Panc1 (cell line): ENCODE measurements around the gene KPNA4. TPM values are rescaled to one million over a fixed set of nuclear protein-coding genes. Genes with fewer than 3 reads are reported as not detected.

ENCODE experiments used
- ATAC-seq: fragments of 200-7000 bp; cut with Tn5 transposase; 2 replicates; pipeline ENCODE4 v1.9.1; 2020; ENCODE audit warnings: mild to moderate bottlenecking, moderate library complexity
- BruUV-seq: library from RNA; stranded (reverse); fragments of 400-500 nt; replicated peaks from 2 replicates; lab custom pipeline; 2021; lab: Mats Ljungman, UMichigan
- CTCF ChIA-PET: fragments of 300-600 bp; sonication (Branson Sonifier 250); formaldehyde crosslinking; loops from one replicate; lab custom pipeline; 2022; ENCODE audit warnings: antibody characterized with exemption; lab: Charles Lee
- POLR2A ChIA-PET: fragments of 300-600 bp; sonication (Branson Sonifier 250); formaldehyde crosslinking; loops from one replicate; lab custom pipeline; 2022; ENCODE audit warnings: antibody characterized with exemption; lab: Charles Lee
- DNase-seq: peaks from one replicate; pipeline ENCODE4 v3.0.0-alpha.2; 2010; ENCODE audit warnings: low read depth, low spot score
- H3K27ac ChIP-seq: 2 replicates; pipeline ENCODE4 v1.5.1; 2011; ENCODE audit warnings: mild to moderate bottlenecking, low read length, inconsistent platforms
- H3K27me3 ChIP-seq: fragments of 200-500 bp; sonication (Bioruptor generic); 2 replicates; pipeline ENCODE4 v1.6.0; 2014; ENCODE audit warnings: low read length, inconsistent platforms; ENCODE audit not compliant: control insufficient read depth, insufficient read depth
- H3K36me3 ChIP-seq: fragments of 200-500 bp; sonication (Bioruptor generic); 2 replicates; pipeline ENCODE4 v1.5.1; 2014; ENCODE audit warnings: inconsistent platforms, mild to moderate bottlenecking, low read length, moderate library complexity; ENCODE audit not compliant: control insufficient read depth, insufficient read depth
- H3K4me1 ChIP-seq: 2 replicates; pipeline ENCODE4 v1.5.1; 2011; ENCODE audit warnings: inconsistent platforms, mild to moderate bottlenecking, low read length, moderate library complexity; ENCODE audit not compliant: control insufficient read depth, insufficient read depth
- H3K4me3 ChIP-seq, 2 experiments: 2 replicates each; pipeline ENCODE4 v1.5.1; 2011 to 2012; ENCODE audit warnings: low read depth in 2 of 2, low read length in 2 of 2, mild to moderate bottlenecking in 2 of 2, inconsistent platforms in 1 of 2, moderate library complexity in 1 of 2
- H3K9me3 ChIP-seq: fragments of 200-500 bp; sonication (Bioruptor generic); 2 replicates; pipeline ENCODE4 v1.5.1; 2014; ENCODE audit warnings: low read depth, mild to moderate bottlenecking, inconsistent platforms, low read length, moderate library complexity; ENCODE audit not compliant: control insufficient read depth, insufficient read depth
- POLR2AphosphoS5 ChIP-seq: IDR thresholded peaks from 2 replicates; pipeline ENCODE4 v1.6.1; 2012; ENCODE audit warnings: mild to moderate bottlenecking, low read depth, low read length, moderate library complexity
- SIN3A ChIP-seq: IDR thresholded peaks from 2 replicates; pipeline ENCODE4 v1.6.1; 2012; ENCODE audit warnings: low read depth, mild to moderate bottlenecking, low read length, moderate library complexity, borderline replicate concordance; ENCODE audit not compliant: insufficient read depth
- TCF7L2 ChIP-seq: IDR thresholded peaks from 2 replicates; pipeline ENCODE4 v1.6.1; 2011; ENCODE audit warnings: mild to moderate bottlenecking, low read depth, low read length, inconsistent platforms
- in situ Hi-C: cut with HindIII; loops from 2 replicates; pipeline ENCODE4 v1.10.0; 2016; ENCODE audit warnings: low sequenced_read_pairs, low pct_unique_long_range_greater_than_20kb
- intact Hi-C: fragments of 100-400 bp; cut with micrococcal nuclease; formaldehyde crosslinking; loops from one replicate; pipeline ENCODE4 v1.10.0; 2022; ENCODE audit not compliant: unreplicated experiment
- total RNA-seq: library from RNA; stranded (reverse); gene quantifications from one replicate; pipeline ENCODE4 v1.2.1, GENCODE V29; 2021; ENCODE audit not compliant: unreplicated experiment
- TF ChIP-seq, protein P1 (sequence below): fragments of 450-650 bp; IDR thresholded peaks from 2 replicates; pipeline ENCODE4 v1.5.1; 2017; ENCODE audit warnings: mild to moderate bottlenecking
- TF ChIP-seq, protein P2 (sequence below), 2 experiments: IDR thresholded peaks; 2 replicates each; pipeline ENCODE4 v1.6.1; 2011 to 2012; ENCODE audit warnings: low read depth in 2 of 2, control low read depth in 1 of 2, low read length in 1 of 2, mild to moderate bottlenecking in 1 of 2, moderate library complexity in 1 of 2; ENCODE audit not compliant: insufficient read depth in 1 of 2

KPNA4 gene
- total RNA-seq, 1 experiment from 2014 or later = 84.4 TPM

DNA sequence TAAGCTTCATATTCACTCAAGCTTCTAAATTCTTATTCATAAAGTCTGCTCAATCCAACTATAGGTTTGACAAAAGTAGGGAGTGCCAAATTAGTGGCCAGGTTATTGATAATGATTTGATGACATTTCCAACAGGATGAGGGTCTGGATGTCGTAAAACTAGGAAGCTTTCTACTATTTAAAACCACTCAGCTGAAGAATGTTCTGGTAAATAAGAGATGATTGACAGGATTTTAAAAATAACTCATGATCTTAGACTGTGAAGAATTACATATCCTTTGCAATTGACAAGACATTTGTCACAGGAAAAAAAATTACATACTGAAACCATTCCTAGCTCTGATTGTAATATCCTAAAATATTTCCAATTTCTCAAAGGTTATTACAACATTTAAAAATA lies 100.4 kb downstream of the KPNA4 start:
- CTCF ChIA-PET = no interaction called here
- in situ Hi-C loops = no loop called here

DNA sequence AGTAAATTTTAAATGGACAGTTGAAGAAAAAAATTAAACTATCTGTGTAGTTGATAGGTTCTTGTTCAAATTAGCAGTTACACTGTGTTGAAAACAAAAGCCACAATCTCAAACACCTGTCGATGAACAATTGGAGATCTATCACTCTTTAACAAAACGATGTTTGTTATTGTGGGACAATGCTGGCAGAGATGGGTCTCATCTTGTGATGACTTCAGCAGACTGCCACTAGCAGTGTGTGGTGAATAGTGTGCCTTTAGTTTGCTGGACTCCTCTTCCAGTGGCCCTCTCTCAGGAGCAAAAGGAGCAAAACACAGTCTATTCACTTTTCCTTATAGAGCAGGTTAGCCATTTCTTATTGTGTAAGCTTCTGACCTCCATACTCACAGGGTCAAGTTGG lies 101.0 kb downstream of the KPNA4 start:
- in situ Hi-C loops (no loop called here), intact Hi-C loops (no loop called here)
- POLR2A ChIA-PET = no interaction called here
- H3K27ac ChIP-seq = no peak overlapping the region
- ATAC-seq = no peak
- DNase-seq = no peak
- no peaks in the 10 kb centered on the region for H3K4me1 ChIP-seq
- no peaks in the 10 kb centered on the region for H3K36me3 ChIP-seq
- no peaks in the 10 kb centered on the region for H3K9me3 ChIP-seq
- BruUV-seq = no TSS peak
- peaks cover 8% of the 10 kb centered on the region; the same call in 1 of the 2 replicates for H3K27me3 ChIP-seq
- CTCF ChIA-PET = no interaction called here
- no peak overlapping the region for H3K4me3 ChIP-seq
- TF ChIP-seq, protein P1, sequence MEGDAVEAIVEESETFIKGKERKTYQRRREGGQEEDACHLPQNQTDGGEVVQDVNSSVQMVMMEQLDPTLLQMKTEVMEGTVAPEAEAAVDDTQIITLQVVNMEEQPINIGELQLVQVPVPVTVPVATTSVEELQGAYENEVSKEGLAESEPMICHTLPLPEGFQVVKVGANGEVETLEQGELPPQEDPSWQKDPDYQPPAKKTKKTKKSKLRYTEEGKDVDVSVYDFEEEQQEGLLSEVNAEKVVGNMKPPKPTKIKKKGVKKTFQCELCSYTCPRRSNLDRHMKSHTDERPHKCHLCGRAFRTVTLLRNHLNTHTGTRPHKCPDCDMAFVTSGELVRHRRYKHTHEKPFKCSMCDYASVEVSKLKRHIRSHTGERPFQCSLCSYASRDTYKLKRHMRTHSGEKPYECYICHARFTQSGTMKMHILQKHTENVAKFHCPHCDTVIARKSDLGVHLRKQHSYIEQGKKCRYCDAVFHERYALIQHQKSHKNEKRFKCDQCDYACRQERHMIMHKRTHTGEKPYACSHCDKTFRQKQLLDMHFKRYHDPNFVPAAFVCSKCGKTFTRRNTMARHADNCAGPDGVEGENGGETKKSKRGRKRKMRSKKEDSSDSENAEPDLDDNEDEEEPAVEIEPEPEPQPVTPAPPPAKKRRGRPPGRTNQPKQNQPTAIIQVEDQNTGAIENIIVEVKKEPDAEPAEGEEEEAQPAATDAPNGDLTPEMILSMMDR = no peak
- TF ChIP-seq, protein P2, sequence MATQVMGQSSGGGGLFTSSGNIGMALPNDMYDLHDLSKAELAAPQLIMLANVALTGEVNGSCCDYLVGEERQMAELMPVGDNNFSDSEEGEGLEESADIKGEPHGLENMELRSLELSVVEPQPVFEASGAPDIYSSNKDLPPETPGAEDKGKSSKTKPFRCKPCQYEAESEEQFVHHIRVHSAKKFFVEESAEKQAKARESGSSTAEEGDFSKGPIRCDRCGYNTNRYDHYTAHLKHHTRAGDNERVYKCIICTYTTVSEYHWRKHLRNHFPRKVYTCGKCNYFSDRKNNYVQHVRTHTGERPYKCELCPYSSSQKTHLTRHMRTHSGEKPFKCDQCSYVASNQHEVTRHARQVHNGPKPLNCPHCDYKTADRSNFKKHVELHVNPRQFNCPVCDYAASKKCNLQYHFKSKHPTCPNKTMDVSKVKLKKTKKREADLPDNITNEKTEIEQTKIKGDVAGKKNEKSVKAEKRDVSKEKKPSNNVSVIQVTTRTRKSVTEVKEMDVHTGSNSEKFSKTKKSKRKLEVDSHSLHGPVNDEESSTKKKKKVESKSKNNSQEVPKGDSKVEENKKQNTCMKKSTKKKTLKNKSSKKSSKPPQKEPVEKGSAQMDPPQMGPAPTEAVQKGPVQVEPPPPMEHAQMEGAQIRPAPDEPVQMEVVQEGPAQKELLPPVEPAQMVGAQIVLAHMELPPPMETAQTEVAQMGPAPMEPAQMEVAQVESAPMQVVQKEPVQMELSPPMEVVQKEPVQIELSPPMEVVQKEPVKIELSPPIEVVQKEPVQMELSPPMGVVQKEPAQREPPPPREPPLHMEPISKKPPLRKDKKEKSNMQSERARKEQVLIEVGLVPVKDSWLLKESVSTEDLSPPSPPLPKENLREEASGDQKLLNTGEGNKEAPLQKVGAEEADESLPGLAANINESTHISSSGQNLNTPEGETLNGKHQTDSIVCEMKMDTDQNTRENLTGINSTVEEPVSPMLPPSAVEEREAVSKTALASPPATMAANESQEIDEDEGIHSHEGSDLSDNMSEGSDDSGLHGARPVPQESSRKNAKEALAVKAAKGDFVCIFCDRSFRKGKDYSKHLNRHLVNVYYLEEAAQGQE (IDR thresholded peaks at IDR 0.05; ENCODE audit: insufficient read depth in 1 of 2, low read depth in 2 of 2, low read length in 1 of 2) = no peak
- TF ChIP-seq POLR2AphosphoS5 (no peak), SIN3A (no peak), TCF7L2 (no peak)

More for the DNA sequence above, 100.4 kb downstream of the KPNA4 start:
- Histone ChIP-seq H3K9me3 (no peaks in the 10 kb centered on the region), H3K4me3 (no peak overlapping the region), H3K36me3 (no peaks in the 10 kb centered on the region), H3K4me1 (no peaks in the 10 kb centered on the region), H3K27ac (no peak overlapping the region), H3K27me3 (peaks cover 8% of the 10 kb centered on the region; the same call in 1 of the 2 replicates)
- intact Hi-C loops = no loop called here
- no TSS peak for BruUV-seq
- TF ChIP-seq, protein P1 = no peak
- TF ChIP-seq TCF7L2 = no peak
- no peak for TF ChIP-seq SIN3A
- TF ChIP-seq, protein P2 (IDR thresholded peaks at IDR 0.05; ENCODE audit: insufficient read depth in 1 of 2, low read depth in 2 of 2, low read length in 1 of 2) = no peak
- TF ChIP-seq POLR2AphosphoS5 = no peak
- ATAC-seq (no peak), DNase-seq (no peak)
- POLR2A ChIA-PET = no interaction called here
